HepG2 (cell line): ENCODE results near the gene PDE4D.

Experiments used
- EZH2 ChIP-seq: conservative IDR thresholded peaks from 2 replicates; pipeline ENCODE4 v1.6.1; 2012; ENCODE audit warnings: mild to moderate bottlenecking, low read depth, low read length, moderate library complexity
- SMYD3 ChIP-seq: sonication (generic); formaldehyde crosslinking; IDR thresholded peaks from 2 replicates; pipeline ENCODE4 v1.8.1; 2023; ENCODE audit warnings: mild to moderate bottlenecking, missing genetic modification reagents
- TF ChIP-seq, protein P1 (sequence below): sonication (generic); formaldehyde crosslinking; IDR thresholded peaks from 2 replicates; pipeline ENCODE4 v1.5.0; 2020; ENCODE audit warnings: mild to moderate bottlenecking, missing genetic modification reagents, moderate library complexity

- TF ChIP-seq SMYD3 (CRISPR knock-in tag) (no peak), EZH2 (no peak)
- TF ChIP-seq, protein P1, sequence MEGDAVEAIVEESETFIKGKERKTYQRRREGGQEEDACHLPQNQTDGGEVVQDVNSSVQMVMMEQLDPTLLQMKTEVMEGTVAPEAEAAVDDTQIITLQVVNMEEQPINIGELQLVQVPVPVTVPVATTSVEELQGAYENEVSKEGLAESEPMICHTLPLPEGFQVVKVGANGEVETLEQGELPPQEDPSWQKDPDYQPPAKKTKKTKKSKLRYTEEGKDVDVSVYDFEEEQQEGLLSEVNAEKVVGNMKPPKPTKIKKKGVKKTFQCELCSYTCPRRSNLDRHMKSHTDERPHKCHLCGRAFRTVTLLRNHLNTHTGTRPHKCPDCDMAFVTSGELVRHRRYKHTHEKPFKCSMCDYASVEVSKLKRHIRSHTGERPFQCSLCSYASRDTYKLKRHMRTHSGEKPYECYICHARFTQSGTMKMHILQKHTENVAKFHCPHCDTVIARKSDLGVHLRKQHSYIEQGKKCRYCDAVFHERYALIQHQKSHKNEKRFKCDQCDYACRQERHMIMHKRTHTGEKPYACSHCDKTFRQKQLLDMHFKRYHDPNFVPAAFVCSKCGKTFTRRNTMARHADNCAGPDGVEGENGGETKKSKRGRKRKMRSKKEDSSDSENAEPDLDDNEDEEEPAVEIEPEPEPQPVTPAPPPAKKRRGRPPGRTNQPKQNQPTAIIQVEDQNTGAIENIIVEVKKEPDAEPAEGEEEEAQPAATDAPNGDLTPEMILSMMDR (CRISPR knock-in tag): no peak
These were observed 856.5 kb downstream of the PDE4D start for GRCh38 chr5:59037041-59037440.
